B cell (primary cell): ENCODE measurements around the gene BTBD8. TPM values are rescaled to one million over a fixed set of nuclear protein-coding genes. Genes with fewer than 3 reads are reported as not detected.

Experiments used
- ATAC-seq: fragments of 200-7000 bp; cut with Tn5 transposase; one replicate; pipeline ENCODE4 v1.10.0; 2021; ENCODE audit warnings: low read depth, mild to moderate bottlenecking, moderate number of reproducible peaks, moderate library complexity
- CTCF ChIA-PET: fragments of 350-600 bp; sonication (Branson Sonifier 250); formaldehyde crosslinking; loops from one replicate; lab custom pipeline; 2021; ENCODE audit warnings: antibody characterized with exemption, inconsistent platforms; lab: Charles Lee
- POLR2A ChIA-PET: fragments of 350-600 bp; sonication (Branson Sonifier 250); formaldehyde crosslinking; loops from one replicate; lab custom pipeline; 2021; ENCODE audit warnings: antibody characterized with exemption; lab: Charles Lee
- DNase-seq: peaks from one replicate; pipeline ENCODE4 v3.0.0; 2013
- H2AFZ ChIP-seq: 2 replicates; pipeline ENCODE4 v1.6.1; 2012; ENCODE audit warnings: mild to moderate bottlenecking, low read depth, low read length; ENCODE audit not compliant: insufficient read depth, poor library complexity, severe bottlenecking
- H3K27ac ChIP-seq, 2 donors: 1 replicate in 1 of 2; 2 replicates in 1 of 2; pipeline ENCODE4 v1.5.1; 2012 to 2013; ENCODE audit warnings: low read length in 2 of 2, mild to moderate bottlenecking in 2 of 2, moderate library complexity in 1 of 2
- H3K27me3 ChIP-seq, 4 experiments: fragments of 200-600 bp in 1 of 4; sonication (generic) in 1 of 4; replicated peaks in 1 of 4; 1 replicate in 2 of 4; 2 replicates in 2 of 4; pipeline versions ENCODE4 v1.6.1 to v1.7.0; 2013 to 2016; ENCODE audit warnings: low read length in 3 of 4, mild to moderate bottlenecking in 2 of 4, mixed read lengths in 1 of 4, moderate library complexity in 1 of 4; ENCODE audit not compliant: insufficient read depth in 4 of 4, control insufficient read depth in 3 of 4; ENCODE audit errors: control extremely low read depth in 1 of 4
- H3K36me3 ChIP-seq, 2 experiments: replicated peaks in 1 of 2; 1 replicate in 1 of 2; 2 replicates in 1 of 2; pipeline versions ENCODE4 v1.6.1 to v1.7.1; 2013; ENCODE audit warnings: low read length in 1 of 2; ENCODE audit not compliant: insufficient read depth in 2 of 2, control insufficient read depth in 1 of 2; ENCODE audit errors: control extremely low read depth in 1 of 2, extremely low read depth in 1 of 2
- H3K4me1 ChIP-seq, 2 donors: fragments of 200-600 bp in 1 of 2; sonication (generic) in 1 of 2; 1 replicate in 1 of 2; 2 replicates in 1 of 2; pipeline versions ENCODE4 v1.5.1 to v1.6.1; 2013 to 2017; ENCODE audit warnings: low read length in 2 of 2; ENCODE audit not compliant: control insufficient read depth in 2 of 2, insufficient read depth in 2 of 2
- H3K4me2 ChIP-seq: replicated peaks from 2 replicates; pipeline ENCODE3; 2012; ENCODE audit warnings: mild to moderate bottlenecking, low read depth, low read length; ENCODE audit not compliant: poor library complexity, severe bottlenecking
- H3K4me3 ChIP-seq, 5 experiments: fragments of 200-600 bp in 1 of 5; sonication (generic) in 1 of 5; 1 replicate in 3 of 5; 2 replicates in 2 of 5; pipeline versions ENCODE4 v1.5.1 to v1.7.0; 2011 to 2016; ENCODE audit warnings: low read length in 4 of 5, mild to moderate bottlenecking in 4 of 5, low read depth in 2 of 5, control low read depth in 1 of 5, moderate library complexity in 1 of 5; ENCODE audit not compliant: insufficient read depth in 1 of 5; ENCODE audit errors: control extremely low read depth in 1 of 5, extremely low read depth in 1 of 5
- H3K79me2 ChIP-seq: fragments of 200-600 bp; sonication (generic); one replicate; pipeline ENCODE4 v1.6.0; 2016; ENCODE audit warnings: low read length; ENCODE audit not compliant: control insufficient read depth, insufficient read depth
- H3K9ac ChIP-seq: fragments of 200-600 bp; sonication (generic); 2 replicates; pipeline ENCODE4 v1.6.1; 2017; ENCODE audit warnings: mild to moderate bottlenecking, low read length, moderate library complexity
- H3K9me3 ChIP-seq, 3 donors: one replicate each; pipeline versions ENCODE4 v1.6.1 to v1.7.1; 2013; ENCODE audit warnings: low read length in 2 of 3; ENCODE audit not compliant: control insufficient read depth in 2 of 3, insufficient read depth in 1 of 3; ENCODE audit errors: control extremely low read depth in 1 of 3
- H4K20me1 ChIP-seq: 2 replicates; pipeline ENCODE4 v1.6.0; 2012; ENCODE audit warnings: mild to moderate bottlenecking, low read length; ENCODE audit not compliant: insufficient read depth, control insufficient read depth, poor library complexity, severe bottlenecking
- H3K27ac Mint-ChIP-seq: one replicate; pipeline ENCODE4 v1.8.0; 2021; ENCODE audit warnings: mixed read lengths
- H3K27me3 Mint-ChIP-seq: one replicate; pipeline ENCODE4 v1.8.0; 2021; ENCODE audit warnings: mixed read lengths
- H3K4me1 Mint-ChIP-seq: one replicate; pipeline ENCODE4 v1.8.0; 2021; ENCODE audit warnings: mixed read lengths
- H3K4me3 Mint-ChIP-seq: one replicate; pipeline ENCODE4 v1.8.0; 2021; ENCODE audit warnings: mixed read lengths
- H3K9me3 Mint-ChIP-seq: one replicate; pipeline ENCODE4 v1.8.0; 2022; ENCODE audit warnings: mixed read lengths; ENCODE audit not compliant: insufficient read depth
- EZH2 ChIP-seq: IDR thresholded peaks from 2 replicates; pipeline ENCODE4 v1.6.1; 2012; ENCODE audit warnings: borderline replicate concordance, low read depth, mild to moderate bottlenecking, moderate library complexity, low read length; ENCODE audit not compliant: insufficient read depth, poor library complexity, severe bottlenecking
- WGBS: methylation state at CpG from one replicate; pipeline ENCODE4 v1.1.5; 2013; ENCODE audit warnings: missing lambda C conversion rate; ENCODE audit not compliant: insufficient coverage; 5-methylcytosine and 5-hydroxymethylcytosine counted together
- intact Hi-C: fragments of 100-400 bp; cut with micrococcal nuclease; formaldehyde crosslinking; loops from one replicate; pipeline ENCODE4 v1.10.0; 2022
- polyA plus RNA-seq: library from polyadenylated mRNA; depleted of rRNA; stranded (reverse); fragments of >200 nt; gene quantifications from 2 replicates; pipeline ENCODE4 v1.2.3, GENCODE V29; 2012
- total RNA-seq, 2 donors: library from RNA; stranded (reverse); fragments of 120-200 nt in 1 of 2; gene quantifications; 1 replicate in 1 of 2; 2 replicates in 1 of 2; pipeline versions ENCODE4 v1.2.3 to v1.2.4, GENCODE V29; 2013 to 2022
- TF ChIP-seq, protein P1 (sequence below): fragments of 200-600 bp; IDR thresholded peaks from one replicate; pipeline ENCODE4 v1.8.0; 2022; ENCODE audit warnings: antibody characterized with exemption, mild to moderate bottlenecking

The BTBD8 gene
- total and polyA plus RNA-seq, 2 donors (not counting 1 experiment from before 2014, with no cell fraction given), result 0.46 to 1.9 TPM

- no peak overlapping the region for H3K9ac ChIP-seq
- H3K4me2 ChIP-seq, result no peak overlapping the region
- H2AFZ ChIP-seq, result no peak overlapping the region
- POLR2A ChIA-PET, result no interaction called here
- no peak overlapping the region for H3K27ac ChIP-seq
- ATAC-seq (no peak), DNase-seq (no peak)
- Mint-ChIP-seq H3K9me3 (no peaks in the 10 kb centered on the region), H3K4me1 (no peaks in the 10 kb centered on the region), H3K27ac (no peak overlapping the region), H3K27me3 (no peaks in the 10 kb centered on the region), H3K4me3 (no peak overlapping the region)
- H4K20me1 ChIP-seq, result no peaks in the 10 kb centered on the region
- CTCF ChIA-PET, result no interaction called here
- no peaks in the 10 kb centered on the region for H3K9me3 ChIP-seq
- no CpG with 5 or more reads among the region's 1 CpG for WGBS
- H3K36me3 ChIP-seq, result no peaks in the 10 kb centered on the region
- no peaks in the 10 kb centered on the region for H3K79me2 ChIP-seq
- H3K27me3 ChIP-seq, result no peaks in the 10 kb centered on the region
- TF ChIP-seq, protein P1, sequence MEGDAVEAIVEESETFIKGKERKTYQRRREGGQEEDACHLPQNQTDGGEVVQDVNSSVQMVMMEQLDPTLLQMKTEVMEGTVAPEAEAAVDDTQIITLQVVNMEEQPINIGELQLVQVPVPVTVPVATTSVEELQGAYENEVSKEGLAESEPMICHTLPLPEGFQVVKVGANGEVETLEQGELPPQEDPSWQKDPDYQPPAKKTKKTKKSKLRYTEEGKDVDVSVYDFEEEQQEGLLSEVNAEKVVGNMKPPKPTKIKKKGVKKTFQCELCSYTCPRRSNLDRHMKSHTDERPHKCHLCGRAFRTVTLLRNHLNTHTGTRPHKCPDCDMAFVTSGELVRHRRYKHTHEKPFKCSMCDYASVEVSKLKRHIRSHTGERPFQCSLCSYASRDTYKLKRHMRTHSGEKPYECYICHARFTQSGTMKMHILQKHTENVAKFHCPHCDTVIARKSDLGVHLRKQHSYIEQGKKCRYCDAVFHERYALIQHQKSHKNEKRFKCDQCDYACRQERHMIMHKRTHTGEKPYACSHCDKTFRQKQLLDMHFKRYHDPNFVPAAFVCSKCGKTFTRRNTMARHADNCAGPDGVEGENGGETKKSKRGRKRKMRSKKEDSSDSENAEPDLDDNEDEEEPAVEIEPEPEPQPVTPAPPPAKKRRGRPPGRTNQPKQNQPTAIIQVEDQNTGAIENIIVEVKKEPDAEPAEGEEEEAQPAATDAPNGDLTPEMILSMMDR, result no peak
- TF ChIP-seq EZH2, result no peak
- intact Hi-C loops, result no loop called here
- H3K4me1 ChIP-seq, result no peaks in the 10 kb centered on the region
- H3K4me3 ChIP-seq, result no peak overlapping the region
These were observed 114.4 kb downstream of the BTBD8 start for GRCh38 chr1:92194511-92194910.

- DNase-seq, result no peak
- no peak for ATAC-seq
- H3K27ac Mint-ChIP-seq, result no peak overlapping the region
These were observed 121.8 kb downstream of the BTBD8 start for GRCh38 chr1:92201973-92202372.

More at GRCh38 chr1:92201973-92202372, 121.8 kb downstream of the BTBD8 start:
- no peaks in the 10 kb centered on the region for H3K9me3 ChIP-seq
- H3K4me1 Mint-ChIP-seq, result no peaks in the 10 kb centered on the region
- no peak overlapping the region for H3K4me2 ChIP-seq
- ChIA-PET CTCF (no interaction called here), POLR2A (no interaction called here)
- H3K36me3 ChIP-seq, result no peaks in the 10 kb centered on the region
- H3K4me1 ChIP-seq, result no peaks in the 10 kb centered on the region
- no peaks in the 10 kb centered on the region for H3K79me2 ChIP-seq
- no peaks in the 10 kb centered on the region for H4K20me1 ChIP-seq
- H3K27me3 Mint-ChIP-seq, result peaks cover 3% of the 10 kb centered on the region
- no peak overlapping the region for H3K4me3 Mint-ChIP-seq
- H3K9me3 Mint-ChIP-seq, result no peaks in the 10 kb centered on the region
- H3K4me3 ChIP-seq, result no peak overlapping the region
- no peaks in the 10 kb centered on the region for H3K27me3 ChIP-seq
- peak overlapping the region; percentile 41 for H2AFZ ChIP-seq
- TF ChIP-seq EZH2, result no peak
- TF ChIP-seq, protein P1, result no peak
- no peak overlapping the region for H3K27ac ChIP-seq
- 70% methylated on average over 2 of the region's 5 CpGs for WGBS
- intact Hi-C loops, result no loop called here
- H3K9ac ChIP-seq, result no peak overlapping the region
